Transverse colon (tissue), 4 donors: Measurements from ENCODE around the gene MDGA2. TPM values are rescaled to one million over a fixed set of nuclear protein-coding genes. Genes with fewer than 3 reads are reported as not detected.

Experiments
- DNase-seq: peaks from one replicate; pipeline ENCODE4 v3.0.0-alpha.2; 2019
- H3K27ac ChIP-seq, 4 donors: fragments of 200-600 bp; sonication (generic); 2 replicates each; pipeline ENCODE4 v1.5.1; 2016 to 2018; ENCODE audit warnings: inconsistent platforms in 4 of 4
- H3K27me3 ChIP-seq: fragments of 200-600 bp; sonication (generic); 2 replicates; pipeline ENCODE4 v1.5.1; 2017; ENCODE audit warnings: inconsistent platforms
- H3K36me3 ChIP-seq, 4 donors: fragments of 200-600 bp; sonication (generic); 2 replicates each; pipeline ENCODE4 v1.5.1; 2017 to 2019; ENCODE audit warnings: inconsistent platforms in 4 of 4
- H3K4me1 ChIP-seq, 4 donors: fragments of 200-600 bp; sonication (generic); 2 replicates each; pipeline ENCODE4 v1.5.1; 2017 to 2020; ENCODE audit warnings: inconsistent platforms in 4 of 4
- H3K4me3 ChIP-seq, 4 donors: fragments of 200-600 bp; sonication (generic); 1 replicate in 1 of 4; 2 replicates in 3 of 4; pipeline versions ENCODE4 v1.5.1 to v1.6.1; 2017 to 2019; ENCODE audit warnings: inconsistent platforms in 4 of 4
- H3K9me3 ChIP-seq, 2 donors: fragments of 200-600 bp; sonication (generic); 2 replicates each; pipeline ENCODE4 v1.5.1; 2017 to 2019; ENCODE audit warnings: inconsistent platforms in 2 of 2
- CTCF ChIP-seq, 5 experiments: fragments of 200-600 bp in 3 of 5; fragments of 450-650 bp in 2 of 5; sonication (generic) in 3 of 5; IDR thresholded peaks; 1 replicate in 2 of 5; 2 replicates in 3 of 5; pipeline ENCODE4 v1.5.1; 2016 to 2017; ENCODE audit warnings: antibody characterized with exemption in 5 of 5, inconsistent platforms in 3 of 5, mild to moderate bottlenecking in 2 of 5, moderate library complexity in 1 of 5
- EP300 ChIP-seq: sonication (generic); formaldehyde crosslinking; IDR thresholded peaks from one replicate; pipeline ENCODE4 v1.6.1; 2017; ENCODE audit warnings: antibody characterized with exemption, low read depth
- POLR2A ChIP-seq: fragments of 450-650 bp; IDR thresholded peaks from one replicate; pipeline ENCODE4 v1.6.1; 2016; ENCODE audit warnings: antibody characterized with exemption, mild to moderate bottlenecking, moderate library complexity
- POLR2AphosphoS5 ChIP-seq, 3 donors: sonication (generic); formaldehyde crosslinking; IDR thresholded peaks; one replicate each; pipeline ENCODE4 v1.6.1; 2016; ENCODE audit warnings: antibody characterized with exemption in 3 of 3
- WGBS, 2 donors: methylation state at CpG; one replicate each; pipeline ENCODE4 v1.1.5; 2018; ENCODE audit warnings: low coverage in 1 of 2; 5-methylcytosine and 5-hydroxymethylcytosine counted together
- in situ Hi-C, 4 donors: fragments of 200-750 bp; cut with MboI; loops; one replicate each; pipeline versions ENCODE4 v1.15.0 to v1.15.1; 2017; ENCODE audit warnings: low sequenced_read_pairs in 3 of 4, low pct_ligation_motif_present in 1 of 4, low pct_unique_long_range_greater_than_20kb in 1 of 4
- intact Hi-C: fragments of 100-400 bp; cut with DNase I; formaldehyde crosslinking; loops from one replicate; pipeline ENCODE4 v1.15.1; 2023; ENCODE audit warnings: low total_unique reads
- total RNA-seq, 4 donors: library from RNA; depleted of rRNA; stranded (reverse); fragments of >200 nt; gene quantifications; one replicate each; pipeline ENCODE4 v1.1.0, GENCODE V29; 2016

Gene MDGA2
- total RNA-seq, 4 donors from 2014 or later, result not detected

- H3K27ac ChIP-seq, result no peak overlapping the region
- no peak for DNase-seq
- intact Hi-C loops (no loop called here), in situ Hi-C loops (no loop called here)
- WGBS, 2 donors, result 73% methylated on average over 2 of the region's 2 CpGs; no CpG with 5 or more reads in 1 of the 2 donors
- no peak overlapping the region for H3K4me3 ChIP-seq
- H3K36me3 ChIP-seq, result no peaks in the 10 kb centered on the region
- no peaks in the 10 kb centered on the region for H3K4me1 ChIP-seq
- no peaks in the 10 kb centered on the region for H3K9me3 ChIP-seq
- TF ChIP-seq EP300, result no peak
- TF ChIP-seq POLR2A, result no peak
- TF ChIP-seq POLR2AphosphoS5 (IDR thresholded peaks at IDR 0.05), result no peak
- TF ChIP-seq CTCF (IDR thresholded peaks at IDR 0.05), result no peak
- H3K27me3 ChIP-seq, result no peaks in the 10 kb centered on the region
These were observed 235.5 kb downstream of the MDGA2 start for GRCh38 chr14:47439953-47440352.

GRCh38 chr14:47438650-47439140 is 236.7 kb downstream of the MDGA2 start:
- in situ Hi-C loops, result no loop called here

GRCh38 chr14:47435331-47435965 is 240.0 kb downstream of the MDGA2 start:
- no peak for TF ChIP-seq EP300
- TF ChIP-seq POLR2A, result no peak
- TF ChIP-seq CTCF (IDR thresholded peaks at IDR 0.05), result no peak
- no peak for TF ChIP-seq POLR2AphosphoS5 (IDR thresholded peaks at IDR 0.05)
- Histone ChIP-seq H3K36me3 (no peaks in the 10 kb centered on the region), H3K27me3 (no peaks in the 10 kb centered on the region), H3K4me3 (no peak overlapping the region), H3K27ac (no peak overlapping the region), H3K9me3 (no peaks in the 10 kb centered on the region), H3K4me1 (no peaks in the 10 kb centered on the region)
- intact Hi-C loops (no loop called here), in situ Hi-C loops (no loop called here)
- no peak for DNase-seq
- WGBS, 2 donors, result 39 to 53% methylated on average over 1 of the region's 1 CpG

More at GRCh38 chr14:47438650-47439140, 236.7 kb downstream of the MDGA2 start:
- intact Hi-C loops, result no loop called here
- WGBS, 2 donors, result 30 to 32% methylated on average over 1 of the region's 1 CpG
- no peaks in the 10 kb centered on the region for H3K9me3 ChIP-seq
- TF ChIP-seq EP300 (no peak), POLR2A (no peak), CTCF (IDR thresholded peaks at IDR 0.05) (no peak), POLR2AphosphoS5 (IDR thresholded peaks at IDR 0.05) (no peak)
- H3K4me1 ChIP-seq, result no peaks in the 10 kb centered on the region
- no peak for DNase-seq
- no peak overlapping the region for H3K27ac ChIP-seq
- H3K36me3 ChIP-seq, result no peaks in the 10 kb centered on the region
- H3K27me3 ChIP-seq, result no peaks in the 10 kb centered on the region
- no peak overlapping the region for H3K4me3 ChIP-seq

GRCh38 chr14:47427629-47428028 is 247.8 kb downstream of the MDGA2 start:
- 58 to 78% methylated on average over 2 of the region's 2 CpGs for WGBS, 2 donors
- H3K4me3 ChIP-seq, result no peak overlapping the region
- H3K27me3 ChIP-seq, result no peaks in the 10 kb centered on the region
- TF ChIP-seq CTCF (IDR thresholded peaks at IDR 0.05), result no peak
- TF ChIP-seq POLR2AphosphoS5 (IDR thresholded peaks at IDR 0.05), result no peak
- TF ChIP-seq EP300, result no peak
- TF ChIP-seq POLR2A, result no peak
- no peaks in the 10 kb centered on the region for H3K4me1 ChIP-seq
- intact Hi-C loops (no loop called here), in situ Hi-C loops (no loop called here)
- H3K36me3 ChIP-seq, result no peaks in the 10 kb centered on the region
- H3K9me3 ChIP-seq, result no peaks in the 10 kb centered on the region
- DNase-seq, result no peak
- no peak overlapping the region for H3K27ac ChIP-seq
